Gastrocnemius medialis (tissue), 4 donors: ENCODE data around the gene NUCKS1. TPM values are rescaled to one million over a fixed set of nuclear protein-coding genes. Genes with fewer than 3 reads are reported as not detected.

Experiments
- ATAC-seq, 2 donors: fragments of 150-250 bp; one replicate each; pipeline ENCODE4 v1.9.1; 2016
- DNase-seq, 2 donors: peaks; one replicate each; pipeline ENCODE4 v3.0.0-alpha.2; 2019
- H3K27ac ChIP-seq, 4 donors: fragments of 200-600 bp; sonication (generic); 1 replicate in 1 of 4; 2 replicates in 3 of 4; pipeline ENCODE4 v1.5.1; 2016 to 2018; ENCODE audit warnings: mild to moderate bottlenecking in 2 of 4, moderate library complexity in 1 of 4
- H3K27me3 ChIP-seq, 3 donors: fragments of 200-600 bp; sonication (generic) in 2 of 3; 1 replicate in 1 of 3; 2 replicates in 2 of 3; pipeline versions ENCODE4 v1.5.1 to v1.6.0; 2016 to 2019; ENCODE audit warnings: mild to moderate bottlenecking in 1 of 3, moderate library complexity in 1 of 3
- H3K36me3 ChIP-seq, 2 donors: fragments of 200-600 bp; sonication (generic) in 1 of 2; one replicate each; pipeline ENCODE4 v1.5.1; 2017 to 2018
- H3K4me1 ChIP-seq, 2 donors: fragments of 200-600 bp; sonication (generic) in 1 of 2; one replicate each; pipeline ENCODE4 v1.5.1; 2016 to 2017; ENCODE audit warnings: mild to moderate bottlenecking in 2 of 2
- H3K4me3 ChIP-seq, 4 donors: fragments of 200-600 bp; sonication (generic) in 3 of 4; 1 replicate in 1 of 4; 2 replicates in 3 of 4; pipeline ENCODE4 v1.5.1; 2016 to 2019; ENCODE audit warnings: mild to moderate bottlenecking in 2 of 4
- H3K9me3 ChIP-seq, 3 donors: fragments of 200-600 bp; sonication (generic) in 2 of 3; 1 replicate in 1 of 3; 2 replicates in 2 of 3; pipeline ENCODE4 v1.5.1; 2016 to 2019
- CTCF ChIP-seq, 5 experiments: fragments of 450-650 bp in 3 of 5; fragments of 200-600 bp in 2 of 5; sonication (generic) in 2 of 5; IDR thresholded peaks in 4 of 5; conservative IDR thresholded peaks in 1 of 5; 1 replicate in 4 of 5; 2 replicates in 1 of 5; pipeline ENCODE4 v1.5.1; 2016 to 2019; ENCODE audit warnings: antibody characterized with exemption in 5 of 5, mild to moderate bottlenecking in 3 of 5, moderate library complexity in 3 of 5
- POLR2A ChIP-seq, 2 donors: fragments of 450-650 bp; IDR thresholded peaks; one replicate each; pipeline ENCODE4 v1.6.1; 2017; ENCODE audit warnings: antibody characterized with exemption in 2 of 2, mild to moderate bottlenecking in 2 of 2, moderate library complexity in 2 of 2
- in situ Hi-C, 4 donors: fragments of 200-750 bp; cut with MboI; loops; one replicate each; pipeline versions ENCODE4 v1.15.0 to v1.8.0; 2017; ENCODE audit warnings: low sequenced_read_pairs in 4 of 4
- intact Hi-C: fragments of 100-400 bp; cut with DNase I; formaldehyde crosslinking; loops from one replicate; pipeline ENCODE4 v1.15.1; 2023; ENCODE audit warnings: low total_unique reads
- total RNA-seq, 4 donors: library from RNA; depleted of rRNA; stranded (reverse); fragments of >200 nt; gene quantifications; one replicate each; pipeline versions ENCODE4 v1.1.0 to v1.2.3, GENCODE V29; 2016

Gene NUCKS1
- total RNA-seq, 4 donors from 2014 or later, result 45.5 to 69.7 (median 62.6) TPM

GRCh38 chr1:205792961-205793673 is 43.1 kb upstream of the NUCKS1 start:
- DNase-seq, result no peak

GRCh38 chr1:205792481-205792881 is 42.5 kb upstream of the NUCKS1 start:
- ATAC-seq (no peak), DNase-seq (no peak)
- Histone ChIP-seq H3K36me3 (peaks cover 0 to 58% of the 10 kb centered on the region in 2 donors), H3K4me1 (peaks cover 0 to 3% of the 10 kb centered on the region in 2 donors), H3K9me3 (no peaks in the 10 kb centered on the region), H3K27me3 (no peaks in the 10 kb centered on the region), H3K4me3 (no peak overlapping the region), H3K27ac (peak overlapping the region in 3 of 4 donors; percentile 2 to 42 (median 37))
- TF ChIP-seq POLR2A (IDR thresholded peaks at IDR 0.05), result no peak
- no peak for TF ChIP-seq CTCF (IDR thresholded peaks at IDR 0.05 in 4 of 5, conservative IDR thresholded peaks at IDR 0.05 in 1 of 5)
- intact Hi-C loops (no loop called here), in situ Hi-C loops (loop anchor here (5.0 to 25.0 kb wide), 8 partner anchors 115 to 320 kb away; partner anchors contain the start of gene AVPR1B (in 1 of the 4))

More at GRCh38 chr1:205792961-205793673, 43.1 kb upstream of the NUCKS1 start:
- Histone ChIP-seq H3K9me3 (no peaks in the 10 kb centered on the region), H3K36me3 (peaks cover 0 to 64% of the 10 kb centered on the region in 2 donors), H3K27ac (peak overlapping the region in 2 of 4 donors; percentile 37 to 42), H3K4me1 (no peaks in the 10 kb centered on the region), H3K27me3 (no peaks in the 10 kb centered on the region), H3K4me3 (no peak overlapping the region)
- in situ Hi-C loops (loop anchor here (5.0 to 25.0 kb wide), 8 partner anchors 114 to 319 kb away; partner anchors contain the start of gene AVPR1B (in 1 of the 4)), intact Hi-C loops (no loop called here)
- ATAC-seq, result no peak
- TF ChIP-seq CTCF (IDR thresholded peaks at IDR 0.05 in 4 of 5, conservative IDR thresholded peaks at IDR 0.05 in 1 of 5) (no peak), POLR2A (IDR thresholded peaks at IDR 0.05) (no peak)

- Histone ChIP-seq H3K4me3 (no peak overlapping the region), H3K27ac (peak overlapping the region in 3 of 4 donors; percentile 2 to 45 (median 37)), H3K9me3 (no peaks in the 10 kb centered on the region), H3K27me3 (no peaks in the 10 kb centered on the region), H3K4me1 (peaks cover 0 to 5% of the 10 kb centered on the region in 2 donors), H3K36me3 (peaks cover 0 to 51% of the 10 kb centered on the region in 2 donors)
- intact Hi-C loops, result loop anchor here (1.0 to 2.0 kb wide), 3 partner anchors 127 to 315 kb away; no protein-coding TSS in a partner anchor
- ATAC-seq (peak; percentile 79 to 84), DNase-seq (peak; percentile 37 to 65)
- in situ Hi-C loops, result loop anchor here (5.0 to 25.0 kb wide), 8 partner anchors 116 to 321 kb away; partner anchors contain the start of gene AVPR1B (in 1 of the 4)
- peak; percentile 59 to 81 (median 67) for TF ChIP-seq CTCF (IDR thresholded peaks at IDR 0.05 in 4 of 5, conservative IDR thresholded peaks at IDR 0.05 in 1 of 5)
- no peak for TF ChIP-seq POLR2A (IDR thresholded peaks at IDR 0.05)
These were observed 41.7 kb upstream of the NUCKS1 start for GRCh38 chr1:205791568-205792180.

- no peak for ATAC-seq
- in situ Hi-C loops, result loop anchor here in 2 of 4 donors (25.0 kb wide), 2 partner anchors 125 to 325 kb away; partner anchors contain the start of gene AVPR1B (in 1 of the 2)
- Histone ChIP-seq H3K27ac (no peak overlapping the region), H3K36me3 (peaks cover 0 to 13% of the 10 kb centered on the region in 2 donors), H3K27me3 (no peaks in the 10 kb centered on the region), H3K9me3 (no peaks in the 10 kb centered on the region), H3K4me3 (no peak overlapping the region), H3K4me1 (peaks cover 15 to 23% of the 10 kb centered on the region in 2 donors)
- TF ChIP-seq CTCF (IDR thresholded peaks at IDR 0.05 in 4 of 5, conservative IDR thresholded peaks at IDR 0.05 in 1 of 5) (no peak), POLR2A (IDR thresholded peaks at IDR 0.05) (no peak)
- DNase-seq, result no peak
- intact Hi-C loops, result no loop called here
These were observed 37.4 kb upstream of the NUCKS1 start for GRCh38 chr1:205787287-205787916.
